Activated gamma-delta T cell (primary cell): Measurements from ENCODE around the gene SORCS3.

Source experiments
- DNase-seq: peaks from one replicate; lab custom pipeline; 2025; lab: John Stamatoyannopoulos, UW

The SORCS3 gene

DNA sequence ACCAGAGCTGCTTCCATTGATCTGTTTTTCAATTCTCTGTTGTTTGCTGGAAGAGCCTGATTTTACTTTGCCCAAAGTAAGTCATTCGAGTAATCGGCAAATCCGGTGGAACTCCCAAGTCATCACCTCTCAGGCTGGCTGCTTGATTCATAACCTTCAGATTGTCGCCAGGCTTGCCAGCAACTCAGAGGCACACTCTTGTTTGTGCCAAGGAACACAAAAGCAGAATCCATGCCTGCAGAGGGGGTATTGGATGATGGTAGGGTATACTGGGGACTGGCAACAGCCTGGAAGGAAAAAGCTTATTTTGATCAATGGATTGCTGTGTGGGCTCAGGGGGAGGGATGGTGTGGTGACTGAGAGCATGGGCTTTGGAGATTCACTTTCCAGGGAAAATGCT, 542.4 kb downstream of the SORCS3 start:
- no peak for DNase-seq

DNA sequence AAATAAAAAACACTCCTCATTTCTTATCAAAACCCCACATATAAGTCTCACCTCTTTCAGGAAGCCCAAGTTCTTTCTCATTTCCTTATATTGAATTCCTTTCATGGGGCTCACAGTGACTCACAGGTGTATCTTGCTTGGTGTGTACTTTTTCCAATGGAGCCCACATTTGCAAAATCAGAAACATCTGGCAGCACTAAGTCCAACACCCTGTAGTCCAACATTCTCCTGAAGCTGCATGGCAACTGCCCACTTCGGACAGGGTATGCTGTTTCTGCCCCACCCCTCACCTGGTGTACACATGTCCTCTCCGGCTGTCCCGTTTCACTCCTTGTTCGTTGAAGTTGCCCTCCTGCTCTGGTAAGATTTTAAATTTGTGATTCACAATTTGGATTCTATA, 544.1 kb downstream of the SORCS3 start:
- no peak for DNase-seq

DNA sequence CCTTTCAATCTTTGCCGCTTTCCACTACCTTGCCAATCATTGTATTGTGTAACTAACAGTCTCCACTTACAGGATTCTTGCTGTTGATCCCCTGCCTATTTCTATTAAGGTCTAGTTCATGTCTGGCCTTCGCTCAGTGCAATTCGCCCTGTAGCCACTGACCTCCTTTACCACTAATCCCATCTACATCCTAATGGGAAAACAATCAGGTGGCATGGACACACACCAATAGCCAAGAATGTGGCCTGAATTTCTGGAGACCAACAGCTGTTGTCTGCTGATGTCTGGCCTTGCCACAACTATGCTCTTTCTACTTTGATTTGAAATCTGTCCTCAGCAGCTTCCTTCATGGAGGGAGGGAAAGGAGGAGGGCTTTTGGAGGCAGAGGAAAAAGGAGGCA, 546.2 kb downstream of the SORCS3 start:
- DNase-seq = no peak

DNA sequence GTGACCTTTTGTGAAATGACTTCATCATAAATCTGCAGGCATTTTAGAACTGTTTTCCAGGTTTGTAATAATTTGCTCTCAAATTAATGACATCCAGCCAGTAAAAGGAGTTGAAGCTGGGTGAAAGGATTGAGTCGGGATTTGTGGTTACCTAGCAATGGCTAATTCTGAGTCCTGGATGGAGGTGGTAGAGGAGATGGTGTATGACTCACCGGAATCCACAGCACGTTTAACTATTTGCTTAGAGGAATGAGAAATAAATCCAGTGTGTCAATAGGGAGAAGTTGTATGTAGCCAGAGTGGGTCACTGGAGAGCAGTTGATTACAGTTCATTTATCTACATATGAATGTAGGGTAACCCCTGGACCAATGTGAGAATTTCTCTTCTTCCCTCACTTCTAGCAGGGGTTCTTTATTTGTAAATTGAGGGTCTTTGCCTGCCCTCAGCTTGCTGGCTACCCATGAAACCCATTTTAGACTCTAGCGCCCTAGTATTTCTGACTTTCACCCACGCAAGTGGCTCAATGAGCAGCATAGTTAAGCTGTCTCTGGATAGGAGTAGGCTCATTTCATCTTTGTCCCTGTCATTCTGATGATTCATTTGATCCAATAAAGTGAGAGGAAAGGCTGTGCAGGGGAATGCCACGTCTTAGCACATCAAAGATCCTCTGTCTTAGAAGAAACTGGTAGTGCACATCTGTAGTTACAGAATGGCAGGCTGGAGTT, 547.8 kb downstream of the SORCS3 start:
- no peak for DNase-seq

DNA sequence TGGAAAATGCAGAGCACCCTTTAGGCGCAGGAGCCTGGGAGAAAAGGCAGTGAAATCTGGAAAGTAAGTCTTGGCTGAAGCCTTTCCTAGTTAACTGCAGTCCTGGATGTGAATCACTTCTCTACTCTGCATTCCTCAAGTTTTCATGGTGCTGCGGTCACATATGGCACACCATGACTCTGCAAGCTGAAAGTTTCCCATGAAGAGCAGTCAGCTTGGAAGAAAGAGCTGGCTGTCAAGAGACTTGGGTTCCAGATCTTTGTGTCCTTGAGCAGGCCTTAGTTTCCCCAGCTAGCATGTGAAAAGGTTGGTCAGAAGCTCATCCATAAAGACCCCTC, 548.3 kb downstream of the SORCS3 start:
- no peak for DNase-seq

DNA sequence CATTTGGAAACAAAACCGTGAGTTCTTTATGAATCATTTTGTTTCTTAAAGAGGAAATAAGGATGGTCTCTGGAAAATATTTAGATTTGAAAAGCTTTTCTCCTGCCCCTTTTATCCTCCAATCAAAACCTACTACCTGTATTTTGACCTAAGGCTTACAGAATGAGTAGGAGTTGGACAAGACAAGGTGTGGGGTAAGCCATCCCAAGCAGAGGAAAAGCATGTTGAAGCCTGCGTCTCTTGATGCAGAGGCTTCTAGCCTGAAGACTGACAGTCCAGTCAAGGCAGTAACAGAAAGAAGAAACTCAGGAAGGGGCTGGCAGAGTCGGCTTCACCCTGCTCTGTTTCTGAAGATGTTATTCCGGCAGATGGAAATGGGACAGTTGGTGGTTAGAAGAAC, 551.1 kb downstream of the SORCS3 start:
- no peak for DNase-seq

DNA sequence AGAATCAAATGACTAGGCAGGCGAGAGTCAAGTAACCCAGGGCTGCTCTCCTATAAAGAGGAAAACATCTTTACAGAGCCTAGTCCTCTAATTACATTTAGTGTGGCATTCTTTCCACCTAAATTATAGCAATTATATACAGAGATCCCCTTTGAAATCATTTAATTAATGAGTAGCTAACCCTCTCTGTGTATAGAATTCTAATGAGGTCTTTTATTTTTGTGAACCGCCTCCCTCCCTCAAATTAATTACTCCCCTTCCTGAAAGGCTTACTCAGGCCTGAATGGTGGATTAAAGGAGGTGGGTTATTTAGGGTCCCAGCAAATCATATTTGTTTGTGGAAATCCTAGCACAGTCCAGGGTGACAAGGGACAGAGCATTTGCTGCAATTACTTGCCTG, 551.8 kb downstream of the SORCS3 start:
- DNase-seq = no peak

DNA sequence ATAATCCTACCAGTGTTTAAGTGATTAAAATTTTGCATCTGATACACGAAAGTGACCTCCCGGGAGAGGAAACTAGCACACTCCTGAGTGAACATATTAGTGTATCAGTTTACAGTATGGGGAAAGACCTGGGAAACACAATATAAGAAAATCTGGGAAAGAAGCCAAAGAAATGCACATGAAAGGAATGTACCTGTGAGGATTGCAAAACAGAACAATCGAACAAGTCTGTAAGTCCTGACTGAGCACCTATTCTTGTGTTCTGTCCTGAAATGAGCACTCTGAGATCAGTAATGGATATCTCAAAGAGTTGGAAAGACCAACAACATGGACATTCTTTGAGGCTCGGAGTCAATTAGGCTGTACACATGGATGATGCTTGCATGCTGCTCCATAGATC, 554.7 kb downstream of the SORCS3 start:
- DNase-seq = no peak

DNA sequence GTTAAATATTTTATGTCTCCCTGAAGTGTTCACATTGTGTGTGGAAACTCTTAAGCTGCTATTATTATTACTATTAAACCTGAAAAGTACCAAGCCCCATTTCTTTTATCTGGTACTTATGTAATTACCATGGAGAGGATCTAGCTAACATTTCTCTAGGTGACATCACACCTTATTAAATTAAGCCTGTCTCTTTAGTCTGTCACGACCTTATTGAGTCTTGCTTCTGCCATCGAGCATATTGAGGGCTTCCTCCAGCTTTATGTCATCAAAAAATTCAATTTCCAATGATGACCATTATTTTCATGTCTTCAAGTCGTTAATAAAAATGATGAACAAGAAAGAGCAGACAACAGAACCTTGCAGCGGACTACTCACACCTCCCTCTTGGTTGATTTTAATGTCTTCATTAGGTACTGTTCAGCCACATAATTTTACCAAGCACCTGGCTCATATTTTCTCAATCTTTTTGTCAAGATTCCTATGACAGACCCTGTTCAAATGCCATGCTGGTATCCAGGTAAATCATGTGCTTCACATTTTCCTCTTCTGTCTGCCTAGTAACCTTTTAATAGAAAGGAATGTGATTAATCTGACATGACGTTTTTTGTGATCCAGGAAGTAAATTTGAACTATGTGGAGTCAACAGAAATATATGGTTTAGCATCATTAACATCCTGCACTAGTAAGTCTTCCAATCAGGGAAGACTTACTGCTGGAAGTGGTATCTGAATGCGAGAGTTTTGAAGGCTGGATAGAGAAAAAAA, 556.7 kb downstream of the SORCS3 start:
- DNase-seq = no peak

DNA sequence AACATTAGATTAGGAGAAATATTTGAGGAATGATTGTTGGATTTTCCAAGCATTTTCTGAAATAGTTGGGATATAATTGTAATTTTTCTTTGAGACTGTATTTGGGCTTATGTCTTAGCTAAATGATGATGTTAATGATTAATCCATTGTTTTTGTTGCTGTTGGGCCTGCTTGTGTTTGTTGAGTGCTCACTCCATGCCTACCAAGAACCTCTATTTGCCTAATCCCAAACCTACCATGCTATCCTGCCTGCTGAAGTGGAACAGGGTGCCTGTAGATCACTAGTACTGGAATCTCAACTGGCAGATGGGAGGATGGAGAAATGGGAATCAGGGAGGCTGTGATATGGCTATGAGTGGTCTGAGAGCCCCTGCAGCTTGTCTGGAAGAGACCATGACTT, 565.5 kb downstream of the SORCS3 start:
- DNase-seq = no peak

DNA sequence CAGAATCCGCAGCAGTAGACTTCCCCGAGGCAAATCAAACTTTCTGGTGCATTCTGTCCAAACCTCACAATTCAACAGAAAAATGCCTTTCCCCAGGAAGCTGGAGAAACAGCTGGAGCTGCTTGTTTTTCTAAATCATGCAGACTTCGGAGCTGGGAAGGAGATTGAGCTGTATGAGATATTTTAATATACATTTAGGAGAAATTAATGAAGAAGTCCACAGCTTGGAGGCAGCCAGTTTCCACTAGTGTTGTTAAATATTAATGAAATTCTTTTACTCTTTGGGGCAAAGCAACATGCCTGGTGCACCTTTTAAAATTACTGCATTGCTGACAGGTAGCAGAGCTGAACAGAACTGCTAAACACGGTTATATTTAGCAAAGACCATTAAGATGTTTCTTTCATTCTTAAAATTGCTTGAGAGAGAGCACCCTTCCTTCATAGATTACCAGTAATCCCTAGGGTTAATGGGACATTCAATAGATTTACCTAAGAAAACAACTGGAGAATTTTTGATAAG, 566.4 kb downstream of the SORCS3 start:
- DNase-seq = no peak

DNA sequence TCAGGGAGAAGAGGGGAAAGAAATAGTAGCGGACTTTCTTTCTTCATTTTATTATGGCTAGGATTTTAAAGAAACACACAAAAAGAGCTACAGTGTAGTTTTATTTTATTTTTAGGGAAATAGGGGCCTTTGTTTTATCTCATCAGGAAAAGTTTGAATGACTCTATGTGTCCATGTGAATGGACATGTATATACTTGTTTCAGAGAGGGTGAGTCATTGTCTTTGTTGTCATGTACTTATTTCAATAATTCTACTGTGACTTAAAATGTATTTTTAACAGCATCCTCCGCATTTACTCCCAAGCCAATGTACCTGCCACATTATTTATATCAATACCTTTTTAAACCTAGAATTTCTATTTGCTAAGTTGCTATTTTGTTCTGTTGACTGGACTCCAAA, 569.5 kb downstream of the SORCS3 start:
- no peak for DNase-seq

DNA sequence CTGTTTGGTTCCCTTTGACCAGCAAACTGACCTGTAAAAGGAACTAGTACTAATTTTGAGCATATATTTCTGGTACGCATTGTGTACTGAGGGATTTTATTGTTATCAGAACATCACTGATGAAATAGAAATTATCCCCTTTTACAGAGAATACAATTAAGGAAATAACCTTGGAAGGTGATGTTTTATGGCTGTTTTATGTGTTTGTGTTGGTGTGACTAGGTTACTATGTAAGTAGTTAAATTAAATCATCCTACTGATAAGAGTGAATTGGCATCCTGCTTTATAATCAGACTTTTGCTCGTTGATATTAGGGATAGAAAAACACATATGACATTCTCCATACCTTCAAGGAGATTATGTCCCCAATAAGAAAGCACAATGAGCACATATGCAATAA, 596.6 kb downstream of the SORCS3 start:
- DNase-seq = no peak

DNA sequence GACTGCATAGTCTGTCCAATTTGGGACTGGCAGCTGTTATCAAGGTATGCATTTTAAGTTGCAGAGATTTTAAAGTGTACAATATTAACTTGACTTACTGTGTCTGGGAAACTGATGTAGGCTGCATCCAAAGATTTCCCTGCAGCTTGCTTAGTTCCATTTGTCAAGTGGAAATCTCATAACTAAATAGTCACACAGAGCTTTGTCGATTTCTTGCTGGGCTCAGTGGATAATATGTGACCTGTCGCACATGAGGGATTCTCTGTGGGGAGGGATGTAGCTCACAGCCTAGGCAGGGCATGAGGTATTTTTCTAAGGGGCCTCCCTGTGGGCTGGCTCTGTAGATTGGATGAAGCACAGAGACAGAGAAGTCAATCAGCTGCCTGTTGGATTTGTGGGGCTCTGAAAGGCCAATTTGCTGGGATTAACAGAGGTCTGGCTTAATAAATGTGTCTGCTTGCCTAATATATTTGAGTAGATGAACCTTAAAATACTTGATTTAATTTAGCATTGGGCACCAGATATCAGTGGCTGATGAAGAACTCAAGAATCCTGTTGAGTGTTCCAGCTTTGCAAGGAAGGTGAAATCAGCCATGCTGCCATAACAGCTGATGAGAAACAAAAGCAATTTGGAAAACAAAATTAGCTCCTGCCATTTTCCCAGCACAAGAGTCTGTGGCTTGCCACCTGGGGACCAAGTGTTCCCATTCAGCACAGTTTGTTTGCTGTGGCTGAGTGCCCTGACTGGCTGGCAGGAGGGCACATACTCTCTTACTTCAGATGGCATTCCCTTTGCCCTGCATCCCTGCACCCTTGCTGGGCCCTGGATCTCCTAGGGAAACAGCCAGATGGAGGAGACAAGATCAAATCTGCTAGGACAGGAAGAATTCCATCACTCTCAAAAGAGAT, 598.5 kb downstream of the SORCS3 start:
- DNase-seq = no peak

DNA sequence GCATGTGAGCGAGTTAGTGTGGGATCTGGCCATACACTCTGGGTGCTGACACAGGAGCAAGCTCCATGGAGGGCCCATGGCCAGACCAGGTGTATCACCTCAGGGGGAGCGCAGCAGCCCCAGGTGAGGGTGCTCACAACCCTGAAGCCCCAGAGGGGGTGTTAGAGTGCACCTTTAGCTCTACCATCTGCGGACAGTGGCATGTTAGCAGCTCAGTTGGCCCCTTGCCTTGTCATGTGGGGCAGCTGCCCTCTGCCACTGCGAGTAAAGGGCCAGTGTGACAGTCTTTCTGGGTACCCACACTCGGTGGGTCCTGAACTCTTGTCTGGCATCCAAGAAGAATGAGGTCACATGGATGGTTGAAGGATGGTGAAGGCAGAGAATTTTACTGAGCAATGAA, 600.2 kb downstream of the SORCS3 start:
- DNase-seq = no peak

DNA sequence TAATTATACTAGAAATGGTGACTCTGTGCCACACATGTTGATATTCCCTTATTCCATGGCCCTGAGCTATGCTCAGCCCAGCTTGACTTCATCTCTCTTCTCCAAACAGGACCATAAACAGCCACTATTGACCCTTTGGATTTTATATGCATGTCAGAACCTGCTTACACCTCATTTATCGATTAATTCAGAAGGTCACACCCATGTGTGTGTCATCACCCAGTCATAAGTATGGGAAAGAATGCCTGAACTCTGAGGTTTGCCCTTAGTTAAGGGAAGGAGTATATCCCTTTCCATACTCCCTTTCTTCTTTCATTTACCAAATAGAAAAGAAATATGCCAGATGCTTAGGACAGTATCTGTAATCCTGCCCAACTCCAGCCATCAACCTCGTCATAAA, 602.3 kb downstream of the SORCS3 start:
- no peak for DNase-seq

DNA sequence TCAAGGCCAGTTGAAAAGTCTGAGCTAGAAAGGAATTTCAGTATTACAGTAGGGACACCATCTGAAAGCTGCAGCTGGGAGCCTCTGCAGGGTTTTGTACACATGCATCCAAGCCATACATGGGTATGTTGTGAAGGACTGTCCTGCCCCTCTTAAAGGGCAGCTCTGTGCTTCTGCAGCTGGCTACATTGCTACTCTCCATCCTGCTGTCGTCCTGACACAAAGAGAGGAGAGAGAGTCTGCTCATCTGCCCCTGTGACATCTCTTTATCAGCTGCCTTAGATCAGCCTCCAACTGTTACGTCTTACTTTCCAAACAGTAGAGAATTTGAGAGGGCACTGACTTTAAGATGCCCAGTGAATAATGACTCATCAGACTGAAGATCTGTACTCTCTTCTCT, 602.7 kb downstream of the SORCS3 start:
- DNase-seq = no peak

DNA sequence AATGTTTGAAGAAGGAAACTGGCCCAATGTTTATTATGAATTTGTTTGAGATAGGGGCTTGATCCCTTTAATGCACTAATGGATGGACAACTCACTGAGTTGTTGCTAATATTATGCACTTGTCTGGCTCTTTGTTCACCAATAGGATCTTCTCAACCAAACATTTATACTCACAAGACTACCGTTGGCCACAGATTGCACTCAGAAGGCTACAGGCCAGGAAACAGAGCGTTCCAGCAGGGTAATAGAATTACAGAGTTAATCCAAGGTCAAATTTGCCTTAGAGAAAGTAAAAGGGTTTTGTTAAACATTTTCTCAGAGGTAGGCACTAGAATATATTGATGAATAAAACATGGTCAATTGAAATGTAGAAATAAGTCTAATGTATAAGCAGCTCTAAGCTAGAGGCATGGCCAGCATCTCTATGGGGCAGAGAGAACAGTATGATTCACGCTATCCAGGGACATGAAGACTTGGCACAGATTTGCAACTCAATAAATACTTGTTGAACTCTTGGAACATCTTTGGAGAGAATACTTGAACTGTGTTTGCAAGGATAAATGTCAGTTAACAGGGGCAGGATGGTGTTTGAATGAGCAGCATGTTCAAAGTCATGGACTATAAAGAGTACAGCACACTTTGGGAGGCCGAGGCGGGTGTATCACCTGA, 606.9 kb downstream of the SORCS3 start:
- DNase-seq = no peak

DNA sequence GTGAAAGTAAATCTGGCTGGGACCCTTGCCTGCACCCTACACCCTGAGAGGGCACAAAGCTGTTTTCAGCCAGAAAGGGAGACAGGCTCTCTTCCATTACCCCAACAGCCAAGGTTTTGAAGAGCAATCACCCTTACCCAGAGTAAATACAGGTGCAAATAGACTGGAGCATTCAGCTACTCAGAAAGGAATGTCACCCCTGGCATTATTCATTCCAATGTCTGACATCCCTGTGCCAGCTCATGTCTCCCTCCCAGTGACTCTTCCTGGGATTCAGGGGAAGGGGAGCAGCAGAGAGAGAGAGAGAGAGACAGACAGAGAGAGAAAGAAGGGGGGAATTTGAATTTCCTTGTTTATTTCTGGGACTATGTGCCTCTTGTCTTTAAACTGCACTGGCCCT, 611.8 kb downstream of the SORCS3 start:
- DNase-seq = no peak

DNA sequence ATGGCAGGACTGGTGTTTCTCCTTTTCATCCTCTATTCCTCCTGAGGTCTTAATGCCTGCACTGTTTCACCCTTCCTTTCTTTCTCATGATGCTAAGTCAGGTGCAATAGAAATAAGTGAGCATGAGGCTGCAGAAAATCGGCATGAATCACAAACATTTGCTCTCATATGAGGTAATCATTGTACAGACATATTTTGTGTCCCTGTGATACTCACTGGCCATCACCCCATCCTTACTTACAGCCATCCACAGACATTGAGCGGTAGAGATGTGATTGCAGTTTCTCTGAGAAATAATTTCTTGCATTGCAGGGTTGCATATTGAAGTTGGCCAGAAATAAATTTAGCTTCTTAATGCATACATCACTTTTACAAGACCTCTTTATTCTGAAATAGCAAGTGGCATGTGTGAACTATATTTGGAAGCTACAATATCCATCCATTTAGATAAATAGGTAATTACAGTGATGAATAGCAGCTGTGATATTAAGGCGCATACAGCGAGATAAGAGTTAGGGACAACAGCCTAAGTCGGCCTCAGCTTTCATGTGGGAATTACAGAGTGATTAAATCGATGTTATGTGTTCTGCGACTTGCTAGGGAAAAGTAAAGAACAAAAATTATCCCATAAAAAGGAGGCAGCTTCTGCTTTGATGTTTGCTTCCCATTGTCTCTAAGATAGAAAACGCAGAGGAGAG, 612.6 kb downstream of the SORCS3 start:
- no peak for DNase-seq

DNA sequence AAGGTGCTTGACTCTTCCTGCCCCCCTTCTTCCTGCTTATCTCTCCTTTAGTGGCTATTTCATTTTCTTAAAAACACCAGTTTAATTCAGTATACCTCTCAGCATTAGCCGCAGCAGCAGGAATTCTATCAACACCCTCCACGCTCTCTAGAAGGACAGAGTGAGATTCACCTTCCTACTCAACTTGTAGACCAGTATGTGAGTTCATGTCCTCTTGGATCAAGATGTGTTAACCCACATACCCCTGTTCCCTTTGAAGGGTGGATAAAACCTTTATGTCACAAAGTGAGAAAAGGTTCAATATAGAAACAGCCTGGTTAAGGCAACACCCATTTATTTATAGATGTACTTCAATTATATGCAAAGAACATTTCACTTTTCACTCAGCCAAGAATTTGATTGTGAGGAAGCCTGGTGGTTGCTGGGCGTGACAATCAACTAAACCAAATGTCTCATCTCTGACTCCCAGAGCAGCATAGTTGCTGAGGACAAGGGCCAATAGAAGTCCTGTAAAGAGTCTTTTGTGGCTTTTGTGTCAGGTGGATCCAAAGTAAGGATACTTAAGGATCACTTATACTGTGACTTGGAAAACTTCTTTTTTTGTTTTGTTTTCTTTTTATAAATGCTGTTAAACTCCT, 617.1 kb downstream of the SORCS3 start:
- no peak for DNase-seq
